Caco-2 (cell line): ENCODE data around the gene GABRB1. TPM values are rescaled to one million over a fixed set of nuclear protein-coding genes. Genes with fewer than 3 reads are reported as not detected.

Experiments used
- BruUV-seq: library from RNA; stranded (reverse); fragments of 400-500 nt; replicated peaks from 2 replicates; lab custom pipeline; 2021; lab: Mats Ljungman, UMichigan
- CTCF ChIA-PET: fragments of 300-600 bp; sonication (Branson Sonifier 250); formaldehyde crosslinking; loops from one replicate; lab custom pipeline; 2022; ENCODE audit warnings: antibody characterized with exemption; lab: Charles Lee
- POLR2A ChIA-PET: fragments of 300-600 bp; sonication (Branson Sonifier 250); formaldehyde crosslinking; loops from one replicate; lab custom pipeline; 2022; ENCODE audit warnings: antibody characterized with exemption; lab: Charles Lee
- DNase-seq, 2 experiments: peaks; one replicate each; pipeline versions ENCODE4 v3.0.0 to v3.0.0-alpha.2; 2020 to 2022
- H3K27me3 ChIP-seq: replicated peaks from 2 replicates; pipeline ENCODE4 v1.6.0; 2011; ENCODE audit warnings: low read length; ENCODE audit not compliant: control insufficient read depth, insufficient read depth
- H3K36me3 ChIP-seq: 2 replicates; pipeline ENCODE4 v1.5.1; 2011; ENCODE audit warnings: low read length; ENCODE audit not compliant: control insufficient read depth, insufficient read depth
- H3K4me1 ChIP-seq: fragments of 250-450 bp; sonication (Bioruptor Pico); 2 replicates; pipeline ENCODE4 v1.5.1; 2020; ENCODE audit warnings: mild to moderate bottlenecking
- H3K4me3 ChIP-seq: 2 replicates; pipeline ENCODE4 v1.5.1; 2011; ENCODE audit warnings: low read depth, mild to moderate bottlenecking, control low read depth, low read length
- H3K9me3 ChIP-seq: fragments of 250-450 bp; sonication (Bioruptor Pico); 2 replicates; pipeline ENCODE4 v1.5.1; 2020; ENCODE audit warnings: mild to moderate bottlenecking, moderate library complexity
- H3K27ac Mint-ChIP-seq: one replicate; pipeline ENCODE4 v1.8.0; 2022; ENCODE audit warnings: mixed read lengths; ENCODE audit not compliant: unreplicated experiment
- H3K27me3 Mint-ChIP-seq: one replicate; pipeline ENCODE4 v1.8.0; 2022; ENCODE audit warnings: mixed read lengths; ENCODE audit not compliant: insufficient read depth, unreplicated experiment
- H3K36me3 Mint-ChIP-seq: one replicate; pipeline ENCODE4 v1.8.0; 2022; ENCODE audit warnings: mild to moderate bottlenecking, mixed read lengths; ENCODE audit not compliant: insufficient read depth, unreplicated experiment
- H3K4me1 Mint-ChIP-seq: one replicate; pipeline ENCODE4 v1.8.0; 2022; ENCODE audit warnings: low read depth, mixed read lengths; ENCODE audit not compliant: unreplicated experiment
- H3K4me3 Mint-ChIP-seq: one replicate; pipeline ENCODE4 v1.8.0; 2022; ENCODE audit warnings: mild to moderate bottlenecking, moderate library complexity, mixed read lengths; ENCODE audit not compliant: unreplicated experiment
- H3K9me3 Mint-ChIP-seq: one replicate; pipeline ENCODE4 v1.8.0; 2022; ENCODE audit warnings: mixed read lengths; ENCODE audit not compliant: unreplicated experiment
- intact Hi-C: fragments of 100-400 bp; cut with micrococcal nuclease; formaldehyde crosslinking; loops from one replicate; pipeline ENCODE4 v1.10.0; 2022; ENCODE audit not compliant: unreplicated experiment
- total RNA-seq: library from RNA; stranded (reverse); gene quantifications from 2 replicates; pipeline ENCODE4 v1.2.3, GENCODE V29; 2022
- TF ChIP-seq, protein P1 (sequence below), 2 experiments: fragments of 200-600 bp in 1 of 2; IDR thresholded peaks; 1 replicate in 1 of 2; 2 replicates in 1 of 2; pipeline versions ENCODE4 v1.5.1 to v1.8.0; 2011 to 2022; ENCODE audit warnings: antibody characterized with exemption in 1 of 2, control low read depth in 1 of 2, inconsistent platforms in 1 of 2, low read depth in 1 of 2, low read length in 1 of 2, mild to moderate bottlenecking in 1 of 2, moderate library complexity in 1 of 2; ENCODE audit not compliant: insufficient read depth in 1 of 2, severe bottlenecking in 1 of 2, unreplicated experiment in 1 of 2

The GABRB1 gene
- total RNA-seq, 1 experiment from 2014 or later, result 10.3 TPM

DNA sequence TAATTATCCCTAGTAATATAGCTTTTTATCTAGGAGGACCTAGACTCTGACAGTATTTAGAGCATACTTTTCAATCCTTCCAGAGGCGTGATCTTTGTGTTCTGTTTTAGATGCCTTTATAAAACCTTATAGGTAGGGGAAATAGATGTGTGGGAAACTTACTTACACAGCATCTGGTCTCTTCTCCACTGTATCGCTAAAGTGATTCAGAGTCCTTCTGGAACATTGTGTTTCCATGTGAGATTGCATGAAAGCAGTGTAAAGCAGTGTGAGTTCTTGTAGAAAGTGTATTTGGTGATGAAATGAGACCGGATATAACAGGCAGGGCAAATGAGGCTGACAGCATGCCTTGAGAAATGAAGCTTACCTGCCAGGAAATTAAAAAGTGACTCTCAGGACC, 9.5 kb downstream of the GABRB1 start:
- no peak for DNase-seq
- Histone ChIP-seq H3K4me3 (no peak overlapping the region), H3K4me1 (no peaks in the 10 kb centered on the region), H3K36me3 (no peaks in the 10 kb centered on the region), H3K9me3 (no peaks in the 10 kb centered on the region), H3K27me3 (no peaks in the 10 kb centered on the region)
- TF ChIP-seq, protein P1, sequence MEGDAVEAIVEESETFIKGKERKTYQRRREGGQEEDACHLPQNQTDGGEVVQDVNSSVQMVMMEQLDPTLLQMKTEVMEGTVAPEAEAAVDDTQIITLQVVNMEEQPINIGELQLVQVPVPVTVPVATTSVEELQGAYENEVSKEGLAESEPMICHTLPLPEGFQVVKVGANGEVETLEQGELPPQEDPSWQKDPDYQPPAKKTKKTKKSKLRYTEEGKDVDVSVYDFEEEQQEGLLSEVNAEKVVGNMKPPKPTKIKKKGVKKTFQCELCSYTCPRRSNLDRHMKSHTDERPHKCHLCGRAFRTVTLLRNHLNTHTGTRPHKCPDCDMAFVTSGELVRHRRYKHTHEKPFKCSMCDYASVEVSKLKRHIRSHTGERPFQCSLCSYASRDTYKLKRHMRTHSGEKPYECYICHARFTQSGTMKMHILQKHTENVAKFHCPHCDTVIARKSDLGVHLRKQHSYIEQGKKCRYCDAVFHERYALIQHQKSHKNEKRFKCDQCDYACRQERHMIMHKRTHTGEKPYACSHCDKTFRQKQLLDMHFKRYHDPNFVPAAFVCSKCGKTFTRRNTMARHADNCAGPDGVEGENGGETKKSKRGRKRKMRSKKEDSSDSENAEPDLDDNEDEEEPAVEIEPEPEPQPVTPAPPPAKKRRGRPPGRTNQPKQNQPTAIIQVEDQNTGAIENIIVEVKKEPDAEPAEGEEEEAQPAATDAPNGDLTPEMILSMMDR (IDR thresholded peaks at IDR 0.05; ENCODE audit: insufficient read depth in 1 of 2, low read depth in 1 of 2, low read length in 1 of 2, severe bottlenecking in 1 of 2, unreplicated experiment in 1 of 2), result no peak
- no peak overlapping the region for H3K4me3 Mint-ChIP-seq
- no peak overlapping the region for H3K27ac Mint-ChIP-seq
- BruUV-seq, result no TSS peak
- ChIA-PET CTCF (no interaction called here), POLR2A (no interaction called here)
- H3K9me3 Mint-ChIP-seq, result no peaks in the 10 kb centered on the region
- H3K36me3 Mint-ChIP-seq, result no peaks in the 10 kb centered on the region
- H3K4me1 Mint-ChIP-seq, result no peaks in the 10 kb centered on the region
- intact Hi-C loops, result no loop called here
- H3K27me3 Mint-ChIP-seq, result no peaks in the 10 kb centered on the region

DNA sequence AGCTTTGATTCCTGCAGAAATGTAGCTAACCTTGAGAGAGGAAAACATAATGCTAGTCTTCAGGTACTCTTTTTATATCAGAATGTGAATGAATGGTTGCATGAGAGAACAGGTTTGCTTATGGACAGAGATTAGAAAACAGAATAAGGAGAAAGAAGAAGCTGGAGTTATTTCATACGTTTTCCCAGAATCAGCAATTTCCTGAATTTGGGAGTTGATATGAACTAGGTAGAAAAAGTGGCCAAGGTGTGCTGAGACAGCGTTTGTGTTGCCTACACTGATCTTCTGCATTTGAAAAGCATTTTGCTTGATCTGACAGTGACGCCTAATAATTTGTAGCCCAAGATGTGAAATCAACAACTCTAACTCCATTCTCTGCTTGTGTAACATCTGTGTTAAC, 12.5 kb downstream of the GABRB1 start:
- Mint-ChIP-seq H3K4me3 (no peak overlapping the region), H3K36me3 (no peaks in the 10 kb centered on the region), H3K9me3 (no peaks in the 10 kb centered on the region), H3K4me1 (no peaks in the 10 kb centered on the region), H3K27me3 (no peaks in the 10 kb centered on the region), H3K27ac (no peak overlapping the region)
- no peaks in the 10 kb centered on the region for H3K4me1 ChIP-seq
- BruUV-seq, result no TSS peak
- H3K9me3 ChIP-seq, result no peaks in the 10 kb centered on the region
- TF ChIP-seq, protein P1 (IDR thresholded peaks at IDR 0.05; ENCODE audit: insufficient read depth in 1 of 2, low read depth in 1 of 2, low read length in 1 of 2, severe bottlenecking in 1 of 2, unreplicated experiment in 1 of 2), result no peak
- CTCF ChIA-PET, result no interaction called here
- intact Hi-C loops, result no loop called here
- no peaks in the 10 kb centered on the region for H3K36me3 ChIP-seq
- POLR2A ChIA-PET, result no interaction called here
- H3K4me3 ChIP-seq, result no peak overlapping the region
- H3K27me3 ChIP-seq, result no peaks in the 10 kb centered on the region
- DNase-seq, result no peak

DNA sequence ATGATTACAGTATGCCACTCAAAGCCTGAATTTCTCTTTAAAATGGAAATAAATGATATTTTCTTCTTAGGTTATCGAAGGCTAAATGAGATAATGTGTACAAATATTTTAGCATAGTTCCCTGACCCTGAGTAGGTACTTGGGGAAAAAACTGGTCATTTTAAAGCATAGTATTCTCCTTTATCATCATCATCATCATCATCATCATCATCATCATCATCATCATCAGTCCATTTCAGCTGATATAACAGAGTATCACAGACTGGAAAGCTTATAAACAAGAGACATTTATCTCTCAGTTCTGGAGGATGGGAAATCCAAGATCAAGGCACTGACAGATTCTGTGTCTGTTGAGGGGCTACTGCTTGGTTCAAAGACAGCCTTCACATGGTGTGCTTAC, 13.9 kb downstream of the GABRB1 start:
- no peaks in the 10 kb centered on the region for H3K4me1 Mint-ChIP-seq
- H3K4me1 ChIP-seq, result no peaks in the 10 kb centered on the region
- BruUV-seq, result no TSS peak
- H3K36me3 ChIP-seq, result no peaks in the 10 kb centered on the region
- no peak overlapping the region for H3K4me3 ChIP-seq
- no peak overlapping the region for H3K27ac Mint-ChIP-seq
- TF ChIP-seq, protein P1 (IDR thresholded peaks at IDR 0.05; ENCODE audit: insufficient read depth in 1 of 2, low read depth in 1 of 2, low read length in 1 of 2, severe bottlenecking in 1 of 2, unreplicated experiment in 1 of 2), result no peak
- intact Hi-C loops, result no loop called here
- DNase-seq, result no peak
- no peaks in the 10 kb centered on the region for H3K36me3 Mint-ChIP-seq
- no peaks in the 10 kb centered on the region for H3K27me3 Mint-ChIP-seq
- H3K27me3 ChIP-seq, result no peaks in the 10 kb centered on the region
- no peak overlapping the region for H3K4me3 Mint-ChIP-seq
- ChIA-PET CTCF (no interaction called here), POLR2A (no interaction called here)
- no peaks in the 10 kb centered on the region for H3K9me3 Mint-ChIP-seq
- no peaks in the 10 kb centered on the region for H3K9me3 ChIP-seq
